ENCODE measurements around the gene MKKS. TPM values are rescaled to one million over a fixed set of nuclear protein-coding genes. Genes with fewer than 3 reads are reported as not detected.

Gene MKKS
- total RNA-seq, 1 experiment from 2014 or later: 20.9 TPM

GRCh38 chr20:10463622-10464021 lies 29.6 kb upstream of the MKKS start:
- ATAC-seq (no peak), DNase-seq (ENCODE audit: low spot score) (no peak)
- peaks cover 59% of the 10 kb centered on the region for H3K4me1 Mint-ChIP-seq
- H3K36me3 Mint-ChIP-seq: peaks cover 21% of the 10 kb centered on the region
- CTCF ChIA-PET: no interaction called here
- POLR2A ChIA-PET: no interaction called here
- peak; percentile 89 for TF ChIP-seq GABPB1 (CRISPR knock-in tag; IDR thresholded peaks at IDR 0.05)
- TF ChIP-seq SP1 (CRISPR knock-in tag; conservative IDR thresholded peaks at IDR 0.05): no peak
- no peak overlapping the region for H3K4me3 Mint-ChIP-seq
- no peak overlapping the region for H3K27ac Mint-ChIP-seq
- H3K27me3 Mint-ChIP-seq (ENCODE audit: low read depth): no peaks in the 10 kb centered on the region
- H3K9me3 Mint-ChIP-seq: peaks cover 22% of the 10 kb centered on the region

GRCh38 chr20:10462516-10462915 lies 28.5 kb upstream of the MKKS start:
- no peak for DNase-seq (ENCODE audit: low spot score)
- Mint-ChIP-seq H3K36me3 (peaks cover 21% of the 10 kb centered on the region), H3K4me1 (peaks cover 48% of the 10 kb centered on the region), H3K4me3 (no peak overlapping the region), H3K27me3 (ENCODE audit: low read depth) (no peaks in the 10 kb centered on the region), H3K9me3 (peaks cover 24% of the 10 kb centered on the region), H3K27ac (peak overlapping the region; percentile 30; the same call in 1 of the 2 replicates)
- ChIA-PET POLR2A (no interaction called here), CTCF (no interaction called here)
- no peak for ATAC-seq
- TF ChIP-seq FOXJ3 (CRISPR knock-in tag; IDR thresholded peaks at IDR 0.05; ENCODE audit: borderline replicate concordance): no peak
- no peak for TF ChIP-seq IRF2 (CRISPR knock-in tag; IDR thresholded peaks at IDR 0.05; ENCODE audit: borderline replicate concordance, low read depth)

- Mint-ChIP-seq H3K4me1 (peaks cover 38% of the 10 kb centered on the region), H3K4me3 (no peak overlapping the region), H3K27me3 (ENCODE audit: low read depth) (no peaks in the 10 kb centered on the region), H3K9me3 (peaks cover 30% of the 10 kb centered on the region), H3K36me3 (peaks cover 23% of the 10 kb centered on the region), H3K27ac (no peak overlapping the region)
- DNase-seq (ENCODE audit: low spot score) (no peak), ATAC-seq (no peak)
- POLR2A ChIA-PET: no interaction called here
- CTCF ChIA-PET: no interaction called here
- TF ChIP-seq ZNF138 (CRISPR knock-in tag; conservative IDR thresholded peaks at IDR 0.05) (no peak), SP1 (CRISPR knock-in tag; conservative IDR thresholded peaks at IDR 0.05) (no peak), ATF3 (CRISPR knock-in tag; conservative IDR thresholded peaks at IDR 0.05) (no peak), OVOL2 (CRISPR knock-in tag; IDR thresholded peaks at IDR 0.05; ENCODE audit: borderline replicate concordance) (no peak), ZNF425 (CRISPR knock-in tag; conservative IDR thresholded peaks at IDR 0.05) (no peak), ZNF219 (CRISPR knock-in tag; IDR thresholded peaks at IDR 0.05; ENCODE audit: borderline replicate concordance) (no peak), FOXP1 (CRISPR knock-in tag; IDR thresholded peaks at IDR 0.05; ENCODE audit: borderline replicate concordance) (no peak), HMGA2 (CRISPR knock-in tag; IDR thresholded peaks at IDR 0.05) (no peak), FOXK1 (CRISPR knock-in tag; IDR thresholded peaks at IDR 0.05) (no peak), NFYB (CRISPR knock-in tag; conservative IDR thresholded peaks at IDR 0.05; ENCODE audit: low read depth) (no peak)
Measured at GRCh38 chr20:10461495-10461894, 27.5 kb upstream of the MKKS start.

- no peak overlapping the region for H3K4me3 Mint-ChIP-seq
- CTCF ChIA-PET: no interaction called here
- peak overlapping the region; percentile 21 for H3K27ac Mint-ChIP-seq
- POLR2A ChIA-PET: interaction anchor here (0.7 kb wide), 1 partner anchor 452 kb away, joined by 3 read pairs; no protein-coding TSS in a partner anchor
- DNase-seq (ENCODE audit: low spot score) (no peak), ATAC-seq (peak; percentile 48; the same call in 1 of the 2 replicates)
- peaks cover 2% of the 10 kb centered on the region; the same call in 1 of the 2 replicates for H3K36me3 Mint-ChIP-seq
- peaks cover 8% of the 10 kb centered on the region; the same call in 1 of the 2 replicates for H3K9me3 Mint-ChIP-seq
- H3K27me3 Mint-ChIP-seq (ENCODE audit: low read depth): no peaks in the 10 kb centered on the region
- H3K4me1 Mint-ChIP-seq: peaks cover 15% of the 10 kb centered on the region
- TF ChIP-seq ZNF425 (CRISPR knock-in tag; conservative IDR thresholded peaks at IDR 0.05): no peak
- TF ChIP-seq ZNF138 (CRISPR knock-in tag; conservative IDR thresholded peaks at IDR 0.05): no peak
- TF ChIP-seq MAX (CRISPR knock-in tag; IDR thresholded peaks at IDR 0.05): no peak
- no peak for TF ChIP-seq SMAD4 (CRISPR knock-in tag; IDR thresholded peaks at IDR 0.05)
- no peak for TF ChIP-seq FOXJ3 (CRISPR knock-in tag; IDR thresholded peaks at IDR 0.05; ENCODE audit: borderline replicate concordance)
- no peak for TF ChIP-seq RORB (CRISPR knock-in tag; IDR thresholded peaks at IDR 0.05)
- no peak for TF ChIP-seq TCF7 (CRISPR knock-in tag; IDR thresholded peaks at IDR 0.05; ENCODE audit: low read depth)
- no peak for TF ChIP-seq ZNF219 (CRISPR knock-in tag; IDR thresholded peaks at IDR 0.05; ENCODE audit: borderline replicate concordance)
- TF ChIP-seq JUN (CRISPR knock-in tag; IDR thresholded peaks at IDR 0.05): no peak
- TF ChIP-seq AFF4 (CRISPR knock-in tag; IDR thresholded peaks at IDR 0.05; ENCODE audit: borderline replicate concordance): no peak
Measured at GRCh38 chr20:10454151-10454750, 20.2 kb upstream of the MKKS start.

All from WTC11 (cell line).